K562 (cell line): ENCODE data around the gene COX19. TPM values are rescaled to one million over a fixed set of nuclear protein-coding genes. Genes with fewer than 3 reads are reported as not detected.

Experiments used
- ATAC-seq: fragments of 200-7000 bp; cut with Tn5 transposase; 3 replicates; pipeline ENCODE4 v1.9.1; 2020; ENCODE audit warnings: moderate library complexity
- BruUV-seq: library from RNA; stranded (reverse); fragments of 400-500 nt; replicated peaks from 2 replicates; lab custom pipeline; 2021; lab: Mats Ljungman, UMichigan
- CTCF ChIA-PET: fragments of 300-600 bp; formaldehyde crosslinking; extraction: SDS; loops from one replicate; lab custom pipeline; 2021; ENCODE audit warnings: low intra/inter-chr PET ratio; lab: Yijun Ruan, JAX
- POLR2A ChIA-PET: fragments of 300-600, 350-650 bp; sonication (Branson Sonifier 250); formaldehyde crosslinking; extraction: SDS; loops from one replicate; lab custom pipeline; 2021; ENCODE audit warnings: antibody characterized with exemption, inconsistent platforms; lab: Yijun Ruan, JAX
- DNase-seq, 4 experiments: peaks; one replicate each; pipeline versions ENCODE4 v3.0.0 to v3.0.0-alpha.2; 2011 to 2018; ENCODE audit warnings: low spot score in 3 of 4, mixed read lengths in 3 of 4; ENCODE audit errors: extremely low read depth in 1 of 4
- FAIRE-seq: peaks from 2 replicates; lab custom pipeline; 2011; peaks lifted over from hg19 to GRCh38; lab: Jason Lieb, UNC
- H2AFZ ChIP-seq: 2 replicates; pipeline ENCODE4 v1.6.0; 2011; ENCODE audit warnings: low read depth, low read length, control low read depth, inconsistent platforms
- H3K27ac ChIP-seq: fragments of 200-600 bp; 3 replicates; pipeline ENCODE4 v1.8.0; 2011; ENCODE audit warnings: low read depth, mild to moderate bottlenecking, control low read depth, inconsistent platforms, low read length, moderate library complexity, mixed read lengths; ENCODE audit errors: extremely low read depth
- H3K27me3 ChIP-seq, 2 experiments: fragments of 300-600 bp in 1 of 2; 2 replicates in 1 of 2; 3 replicates in 1 of 2; pipeline versions ENCODE4 v1.6.0 to v1.8.0; 2011; ENCODE audit warnings: inconsistent platforms in 2 of 2, low read length in 2 of 2, mild to moderate bottlenecking in 1 of 2, mixed read lengths in 1 of 2, moderate library complexity in 1 of 2; ENCODE audit not compliant: control insufficient read depth in 2 of 2, insufficient read depth in 2 of 2
- H3K36me3 ChIP-seq: fragments of 300-600 bp; 3 replicates; pipeline ENCODE4 v1.8.0; 2011; ENCODE audit warnings: mild to moderate bottlenecking, low read length, inconsistent platforms; ENCODE audit not compliant: control insufficient read depth, insufficient read depth
- H3K4me1 ChIP-seq, 2 experiments: fragments of 200-600 bp in 1 of 2; replicated peaks in 1 of 2; 2 replicates in 1 of 2; 3 replicates in 1 of 2; pipeline versions ENCODE4 v1.5.1 to v1.8.0; 2011; ENCODE audit warnings: inconsistent platforms in 2 of 2, low read length in 2 of 2, mild to moderate bottlenecking in 1 of 2, mixed read lengths in 1 of 2, moderate library complexity in 1 of 2; ENCODE audit not compliant: control insufficient read depth in 2 of 2, insufficient read depth in 2 of 2
- H3K4me2 ChIP-seq: 2 replicates; pipeline ENCODE4 v1.6.1; 2011; ENCODE audit warnings: low read length, control low read depth, inconsistent platforms, mixed read lengths; ENCODE audit not compliant: insufficient read depth
- H3K4me3 ChIP-seq: fragments of 200-600 bp; sonication (generic), shearing (Covaris generic); 2 replicates; pipeline ENCODE4 v1.5.1; 2016; ENCODE audit warnings: control low read depth, inconsistent platforms
- H3K79me2 ChIP-seq: fragments of 200-600 bp; 3 replicates; pipeline ENCODE4 v1.8.0; 2011; ENCODE audit warnings: low read length, inconsistent platforms; ENCODE audit not compliant: control insufficient read depth, insufficient read depth
- H3K9ac ChIP-seq, 2 experiments: 2 replicates each; pipeline versions ENCODE4 v1.6.0 to v1.6.1; 2011; ENCODE audit warnings: low read depth in 2 of 2, low read length in 2 of 2, control low read depth in 1 of 2, inconsistent platforms in 1 of 2, mild to moderate bottlenecking in 1 of 2, mixed read lengths in 1 of 2; ENCODE audit not compliant: insufficient read depth in 1 of 2
- H3K9me1 ChIP-seq: one replicate; pipeline ENCODE4 v1.6.0; 2011; ENCODE audit warnings: inconsistent platforms, mild to moderate bottlenecking, low read length, moderate library complexity; ENCODE audit not compliant: control insufficient read depth, insufficient read depth
- H3K9me3 ChIP-seq: replicated peaks from 2 replicates; pipeline ENCODE4 v1.5.1; 2011; ENCODE audit warnings: low read depth, low read length, inconsistent platforms; ENCODE audit not compliant: control insufficient read depth, insufficient read depth
- H4K20me1 ChIP-seq: replicated peaks from 2 replicates; pipeline ENCODE4 v1.6.1; 2011; ENCODE audit warnings: low read length, inconsistent platforms, mixed read lengths; ENCODE audit not compliant: control insufficient read depth, insufficient read depth
- ARID3A ChIP-seq: IDR thresholded peaks from 2 replicates; pipeline ENCODE4 v1.6.1; 2012; ENCODE audit warnings: low read depth, low read length, improper control_type of control experiment, borderline replicate concordance
- NFIC ChIP-seq: fragments of 450-650 bp; IDR thresholded peaks from 2 replicates; pipeline ENCODE4 v1.6.1; 2017; ENCODE audit warnings: mild to moderate bottlenecking, inconsistent platforms
- USF2 ChIP-seq: sonication (generic); formaldehyde crosslinking; IDR thresholded peaks from 2 replicates; pipeline ENCODE4 v1.5.0; 2020; ENCODE audit warnings: missing genetic modification reagents
- ZBTB33 ChIP-seq: sonication (generic); formaldehyde crosslinking; IDR thresholded peaks from 2 replicates; pipeline ENCODE4 v1.8.1; 2023; ENCODE audit warnings: mild to moderate bottlenecking, missing genetic modification reagents
- ZNF740 ChIP-seq, 3 experiments: fragments of 200-800 bp in 1 of 3; sonication (Bioruptor generic) in 1 of 3; sonication (generic) in 1 of 3; formaldehyde crosslinking in 1 of 3; IDR thresholded peaks; 2 replicates each; pipeline versions ENCODE4 v1.6.1 to v1.8.0; 2016 to 2022; ENCODE audit warnings: mild to moderate bottlenecking in 2 of 3, missing compliant biosample characterization in 2 of 3, missing genetic modification characterization in 2 of 3, missing genetic modification reagents in 1 of 3
- WGBS: fragments of 100-300 bp; shearing (Covaris generic); methylation state at CpG from one replicate; pipeline ENCODE4 v1.1.6; 2016; ENCODE audit warnings: low coverage, mixed read lengths; ENCODE audit not compliant: insufficient coverage; ENCODE audit errors: missing lambda C conversion rate; 5-methylcytosine and 5-hydroxymethylcytosine counted together
- in situ Hi-C: fragments of 300-500 bp; cut with MboI; formaldehyde crosslinking; loops from 4 replicates; pipeline ENCODE4 v1.15.0; 2018; ENCODE audit warnings: inconsistent platforms, mixed read lengths
- intact Hi-C: fragments of 100-400 bp; cut with micrococcal nuclease; formaldehyde crosslinking; loops from 2 replicates; pipeline ENCODE4 v1.14.2; 2022
- polyA plus RNA-seq, 8 experiments: library from polyadenylated mRNA; depleted of rRNA in 4 of 8; stranded (reverse) in 5 of 8; unstranded in 3 of 8; fragments of >200 nt; fragmentation: Nextera tagmentation in 2 of 8; fragmentation: Illumina TruSeq in 1 of 8; extraction: Ambion mirVana in 2 of 8; extraction: Trizol in 1 of 8; gene quantifications; 2 replicates each; pipeline versions ENCODE4 v1.2.1 to v1.2.3, GENCODE V29; 2011 to 2014; ENCODE audit warnings: inconsistent platforms in 1 of 8, missing spikeins in 1 of 8
- total RNA-seq, 7 experiments: library from RNA; depleted of rRNA in 6 of 7; stranded (reverse); fragments of >200 nt in 6 of 7; fragmentation: Illumina TruSeq in 2 of 7; extraction: Trizol in 2 of 7; gene quantifications; 2 replicates each; pipeline versions ENCODE4 v1.2.1 to v1.2.3, GENCODE V29; 2011 to 2021; ENCODE audit warnings: low replicate concordance in 1 of 7

The COX19 gene
- total and polyA plus RNA-seq, 9 of the 15 experiments (the other 6 are each of a cell fraction or from before 2014, with no cell fraction given) = 5.2 to 10.5 (median 7.9) TPM

- TF ChIP-seq ZBTB33 (CRISPR knock-in tag) = no peak
- no peak for TF ChIP-seq USF2 (CRISPR knock-in tag)
Measured at GRCh38 chr7:917255-918117, 57.9 kb downstream of the COX19 start (continued).

- no peak overlapping the region for H3K4me3 ChIP-seq
- peaks cover 8 to 39% of the 10 kb centered on the region in 2 experiments; a peak in 4 of 5 replicates for H3K27me3 ChIP-seq
- no peaks in the 10 kb centered on the region for H3K9me1 ChIP-seq
- no peak for DNase-seq
- H3K4me2 ChIP-seq = no peak overlapping the region
- no peaks in the 10 kb centered on the region for H4K20me1 ChIP-seq
- FAIRE-seq = no peak
- TF ChIP-seq NFIC (peak; percentile 90), ARID3A (no peak), ZNF740 (CRISPR knock-in tag; IDR thresholded peaks at IDR 0.05) (0 out of 2 replicates have a peak, but pooled peaks have one; percentile 36), ZNF740 (tag; IDR thresholded peaks at IDR 0.05) (no peak)
- CTCF ChIA-PET = interaction anchor here (0.6 kb wide), 1 partner anchor 436 kb away, joined by 3 read pairs; no protein-coding TSS in a partner anchor
- no peak overlapping the region for H3K27ac ChIP-seq
- POLR2A ChIA-PET = no interaction called here
- intact Hi-C loops = no loop called here
- no peaks in the 10 kb centered on the region for H3K9me3 ChIP-seq
- no TSS peak for BruUV-seq
- H3K9ac ChIP-seq = 0 out of 4 replicates have a peak overlapping the region, but pooled peaks of 1 of the 2 experiments have one; percentile 35
- H3K36me3 ChIP-seq = no peaks in the 10 kb centered on the region
- H3K79me2 ChIP-seq = no peaks in the 10 kb centered on the region
- no peak overlapping the region for H2AFZ ChIP-seq
- peaks cover 0 to 44% of the 10 kb centered on the region in 2 experiments; a peak in 2 of 5 replicates for H3K4me1 ChIP-seq
- no peak for ATAC-seq
- in situ Hi-C loops = no loop called here
- 11% methylated on average over 17 of the region's 17 CpGs for WGBS
Measured at GRCh38 chr7:916291-916941, 58.9 kb downstream of the COX19 start.
